GM18861 (cell line): Measurements from ENCODE around the gene FBRSL1.
"Not testable (repeated sequence)": the region's sequence is repeated elsewhere in the genome, so short reads cannot be mapped to it uniquely, and the experiment has no call there.

ENCODE experiments used
- ATAC-seq: cut with Tn5 transposase; IDR thresholded peaks from one replicate; pipeline ENCODE4 v1.9.1; 2021; ENCODE audit not compliant: unreplicated experiment

FBRSL1 gene

DNA sequence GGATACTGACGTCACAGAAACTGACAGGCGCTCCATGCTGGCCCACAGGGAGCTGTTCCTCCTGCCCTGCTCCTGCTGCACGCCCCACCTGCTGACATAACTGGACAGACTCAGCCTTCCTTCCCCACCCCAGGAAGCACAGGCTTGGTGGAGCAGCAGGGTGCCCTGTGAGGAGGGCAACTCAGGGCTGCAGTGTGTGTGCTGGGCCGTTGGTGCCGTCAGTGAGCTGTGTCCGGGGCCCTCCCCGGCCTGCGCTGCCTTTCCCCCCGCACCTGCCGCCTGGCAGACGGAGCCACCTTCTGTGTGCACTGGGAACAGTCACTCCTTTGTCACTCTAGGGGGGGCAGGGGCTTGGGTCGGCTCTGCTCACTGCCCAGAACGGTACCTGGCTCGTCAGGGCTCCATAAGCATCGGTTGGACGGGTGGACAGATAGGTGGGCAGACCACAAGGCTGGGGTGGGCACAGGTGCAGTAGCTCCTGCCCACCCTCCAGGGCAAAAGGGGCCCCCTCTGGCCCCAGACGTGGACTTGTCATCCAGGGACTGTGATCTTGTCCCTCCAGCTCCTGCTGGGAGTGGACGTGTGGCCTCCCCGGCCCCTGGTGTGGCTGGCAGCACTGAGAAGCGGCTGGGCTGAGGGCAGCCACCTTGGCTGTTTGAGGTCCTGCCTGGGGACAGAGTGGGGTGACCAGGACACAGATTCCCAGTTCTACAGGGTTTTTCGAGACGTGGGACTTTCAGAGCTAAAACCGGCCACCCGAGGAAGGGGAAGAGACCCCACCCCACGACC, 32.8 kb downstream of the FBRSL1 start:
- ATAC-seq: no peak

GRCh38 chr12:132523576-132524331, 33.8 kb downstream of the FBRSL1 start:
- no peak for ATAC-seq

DNA sequence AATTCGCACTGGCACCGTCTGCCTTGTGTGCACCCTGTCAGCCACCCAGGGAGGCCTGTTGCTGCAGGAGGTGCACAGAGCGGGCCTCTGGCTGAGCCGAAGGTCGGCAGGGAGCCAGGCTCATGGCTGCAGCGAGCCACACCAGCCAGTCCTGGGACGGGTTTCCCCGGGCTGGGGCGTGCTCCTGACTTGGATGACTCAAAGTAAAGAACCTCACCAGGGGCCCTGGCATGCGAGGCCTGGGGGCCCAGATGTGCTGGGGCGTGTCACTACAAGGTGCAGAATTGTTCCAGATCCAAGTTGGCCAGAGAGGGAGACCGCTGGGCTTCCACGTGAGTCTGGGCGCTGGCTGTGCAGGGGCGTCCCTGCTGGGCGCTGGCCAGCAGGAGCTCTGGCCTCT, 34.5 kb downstream of the FBRSL1 start:
- no peak for ATAC-seq

GRCh38 chr12:132525011-132525832, 35.3 kb downstream of the FBRSL1 start:
- no peak for ATAC-seq

DNA sequence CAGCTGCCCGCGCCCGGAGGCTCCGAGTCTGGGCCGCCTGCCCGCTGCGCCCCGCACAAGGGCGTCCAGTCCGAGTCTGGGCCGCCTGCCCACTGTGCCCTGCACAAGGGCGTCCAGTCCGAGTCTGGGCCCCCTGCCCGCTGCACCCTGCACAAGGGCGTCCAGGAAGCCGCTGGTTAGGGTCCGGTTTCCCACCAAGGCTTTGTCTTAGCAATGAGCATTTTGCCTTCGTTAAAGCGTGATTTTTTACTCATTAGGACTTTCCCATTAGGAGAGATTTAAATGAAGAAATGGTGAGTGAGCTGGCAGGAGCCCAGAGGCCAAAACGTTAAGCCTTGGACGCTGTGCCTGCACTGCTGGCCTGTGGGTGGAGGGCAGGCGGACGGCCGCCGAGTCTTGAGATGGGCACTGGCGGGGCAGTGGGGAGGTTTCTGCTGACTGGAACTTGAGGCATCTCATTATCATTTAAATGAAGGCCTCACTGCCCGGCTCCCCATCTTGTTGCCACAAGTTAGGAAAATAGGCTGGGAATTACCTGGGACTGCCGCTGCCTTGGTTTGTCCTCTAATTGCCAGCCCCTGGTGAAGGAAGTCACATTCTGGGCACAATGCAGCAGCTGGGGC, 36.0 kb downstream of the FBRSL1 start:
- no peak for ATAC-seq

DNA sequence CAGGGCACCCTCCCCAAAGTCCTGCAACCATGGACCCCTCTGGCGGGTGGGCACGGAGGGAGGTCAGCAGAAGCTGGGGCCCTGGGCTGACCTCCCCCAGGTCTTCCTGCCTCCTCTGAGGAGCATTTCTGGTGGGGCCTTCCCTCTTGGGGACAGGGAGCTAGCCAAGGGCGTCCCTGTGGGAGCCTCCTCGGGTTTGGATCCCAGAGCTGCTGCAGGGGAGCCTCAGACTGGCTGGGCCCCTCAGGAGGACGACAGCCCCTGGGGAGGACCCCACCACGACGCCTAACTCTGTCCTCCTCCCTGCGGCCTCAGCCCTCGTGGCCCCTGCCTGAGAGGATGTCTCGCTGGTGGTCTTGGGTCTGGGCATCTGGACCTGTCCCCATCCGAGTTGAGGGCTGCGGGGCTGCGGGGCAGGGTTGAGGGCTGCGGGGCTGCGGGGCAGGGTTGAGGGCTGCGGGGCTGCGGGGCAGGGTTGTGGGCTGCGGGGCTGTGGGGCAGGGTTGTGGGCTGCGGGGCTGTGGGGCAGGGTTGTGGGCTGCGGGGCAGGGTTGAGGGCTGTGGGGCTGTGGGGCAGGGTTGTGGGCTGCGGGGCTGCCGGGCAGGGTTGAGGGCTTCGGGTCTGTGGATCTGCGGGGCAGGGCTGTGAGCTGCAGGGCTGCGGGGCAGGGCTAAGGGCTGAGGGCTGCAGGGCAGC, 37.4 kb downstream of the FBRSL1 start:
- ATAC-seq: no peak

- no peak for ATAC-seq
Observed at GRCh38 chr12:132527883-132528264, 37.9 kb downstream of the FBRSL1 start.

GRCh38 chr12:132528564-132529106, 38.7 kb downstream of the FBRSL1 start:
- ATAC-seq: no peak

- ATAC-seq: no peak
Observed at GRCh38 chr12:132529156-132529839, 39.3 kb downstream of the FBRSL1 start.

GRCh38 chr12:132529906-132530305, 40.0 kb downstream of the FBRSL1 start:
- no peak for ATAC-seq

DNA sequence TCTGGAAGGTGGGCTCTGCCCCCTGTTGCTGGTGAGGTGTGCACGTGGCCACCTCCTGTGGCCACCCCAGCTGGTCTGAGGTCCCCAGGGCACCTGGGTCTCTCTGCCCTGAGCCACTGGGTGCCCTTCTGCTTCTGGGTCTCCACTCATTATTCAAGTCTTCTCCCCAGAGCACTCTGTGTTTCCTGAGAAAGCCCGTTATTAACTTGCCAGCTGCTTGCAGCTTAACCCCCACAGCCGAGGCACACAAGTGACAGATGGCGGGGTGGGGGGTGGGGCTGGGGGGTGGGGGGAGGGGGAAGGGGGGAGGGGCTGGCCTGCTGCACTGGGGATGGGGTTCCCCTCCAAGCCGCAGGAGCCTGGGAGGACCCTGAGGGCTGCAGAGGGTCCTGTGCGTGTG, 40.5 kb downstream of the FBRSL1 start:
- no peak for ATAC-seq

DNA sequence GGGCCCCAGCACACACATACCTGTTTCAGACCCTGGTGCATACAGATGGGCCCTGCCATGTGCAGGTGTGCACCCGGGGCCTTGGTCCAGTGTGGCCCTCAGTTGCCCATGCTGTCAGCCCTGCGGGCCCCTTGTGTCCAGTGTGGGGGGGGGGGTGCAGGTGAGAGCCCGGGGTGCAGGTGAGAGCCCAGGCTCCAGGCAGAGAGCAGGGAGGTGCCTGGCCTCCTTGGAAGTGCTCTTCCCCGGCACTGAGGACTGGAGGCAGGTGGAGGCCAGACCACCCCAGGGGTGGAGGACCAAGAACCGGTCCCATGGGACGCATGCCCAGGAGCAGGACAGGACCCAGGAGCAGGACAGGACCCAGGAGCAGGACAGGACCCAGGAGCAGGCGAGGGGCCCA, 40.9 kb downstream of the FBRSL1 start:
- ATAC-seq: no peak

GRCh38 chr12:132532711-132533583, 43.0 kb downstream of the FBRSL1 start:
- ATAC-seq: not testable (repeated sequence)

DNA sequence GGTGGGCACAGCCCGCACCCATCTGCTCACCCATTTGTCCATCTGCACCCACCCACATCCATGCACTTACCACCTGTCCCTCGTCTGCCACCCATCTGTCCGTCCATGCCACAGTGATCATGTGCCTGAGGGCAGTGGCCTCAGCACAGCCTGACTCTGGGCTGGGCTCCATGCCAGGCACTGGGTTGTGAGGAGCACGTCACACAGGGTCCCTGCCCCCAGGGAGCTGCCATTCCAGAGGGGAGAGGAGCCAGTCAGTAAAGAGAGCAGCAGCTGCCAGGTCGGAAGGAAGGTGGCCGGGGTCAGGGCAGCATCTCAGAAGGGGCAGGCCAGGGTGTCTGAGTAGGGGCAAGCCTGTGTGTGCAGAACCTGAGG, 43.6 kb downstream of the FBRSL1 start:
- ATAC-seq: no peak

DNA sequence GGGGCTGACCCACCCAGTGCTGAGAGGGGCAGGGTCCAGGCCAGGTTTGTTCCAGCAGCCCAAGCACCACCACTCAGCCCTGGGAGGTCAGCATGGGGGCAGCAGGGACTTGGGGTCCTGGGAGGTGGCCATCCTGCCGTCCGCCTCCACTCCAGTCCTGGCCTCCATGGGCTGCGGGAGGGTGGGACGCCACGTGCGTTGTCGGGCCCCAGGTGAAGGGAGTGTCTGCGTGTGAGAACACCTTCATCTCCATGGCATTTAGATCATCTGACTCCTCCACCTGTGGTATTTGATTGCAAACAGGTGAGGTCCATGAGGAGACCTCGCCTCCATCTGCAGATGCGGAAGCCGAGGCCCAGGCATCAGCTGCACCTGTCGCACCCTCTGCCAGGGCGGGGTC, 44.1 kb downstream of the FBRSL1 start:
- ATAC-seq: no peak

GRCh38 chr12:132535019-132535418, 45.1 kb downstream of the FBRSL1 start:
- ATAC-seq: no peak

DNA sequence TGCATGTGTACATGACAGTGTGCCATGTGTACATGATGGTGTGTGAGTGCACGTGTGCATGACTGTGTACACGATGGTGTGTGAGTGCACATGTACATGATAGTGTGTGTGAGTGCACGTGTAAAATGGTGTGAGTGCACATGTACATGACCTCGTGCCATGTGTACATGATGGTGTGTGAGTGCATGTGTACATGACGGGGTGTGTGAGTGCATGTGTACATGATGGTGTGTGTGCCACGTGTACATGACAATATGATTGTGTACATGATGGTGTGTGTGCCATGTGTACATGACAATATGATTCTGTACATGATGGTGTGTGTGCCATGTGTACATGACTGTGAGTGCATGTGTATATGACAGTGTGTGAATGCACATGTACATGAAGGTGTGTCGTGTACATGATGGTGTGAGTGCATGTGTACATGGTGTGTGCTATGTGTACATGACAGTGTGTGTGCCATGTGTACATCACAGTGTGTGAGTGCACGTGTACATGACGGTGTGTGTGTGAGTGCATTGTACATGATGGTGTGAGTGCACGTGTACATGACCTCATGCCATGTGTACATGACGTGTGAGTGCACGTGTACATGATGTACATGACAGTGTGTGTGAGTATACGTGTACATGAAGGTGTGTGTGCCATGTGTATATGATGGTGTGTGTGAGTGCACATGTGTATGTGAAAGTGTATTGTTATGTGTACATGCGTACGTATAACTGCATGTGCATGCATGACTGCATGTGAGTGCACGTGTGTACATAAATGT, 46.3 kb downstream of the FBRSL1 start:
- ATAC-seq: no peak

GRCh38 chr12:132537049-132537448, 47.1 kb downstream of the FBRSL1 start:
- no peak for ATAC-seq
